Body of pancreas (tissue), 4 donors: ENCODE data around the gene TEX14. TPM values are rescaled to one million over a fixed set of nuclear protein-coding genes. Genes with fewer than 3 reads are reported as not detected.

Source experiments
- ATAC-seq: fragments of 150-250 bp; one replicate; pipeline ENCODE4 v1.9.1; 2016
- DNase-seq, 4 donors: peaks; one replicate each; pipeline ENCODE4 v3.0.0-alpha.2; 2019
- H3K27ac ChIP-seq, 4 donors: fragments of 200-600 bp; sonication (generic); 1 replicate in 3 of 4; 2 replicates in 1 of 4; pipeline versions ENCODE4 v1.5.1 to v1.6.1; 2016 to 2019; ENCODE audit warnings: mild to moderate bottlenecking in 1 of 4, mixed read lengths in 1 of 4, moderate library complexity in 1 of 4
- H3K27me3 ChIP-seq, 2 donors: fragments of 200-600 bp; sonication (generic); one replicate each; pipeline ENCODE4 v1.6.0; 2016; ENCODE audit warnings: mild to moderate bottlenecking in 1 of 2
- H3K36me3 ChIP-seq, 2 donors: fragments of 200-600 bp; sonication (generic); replicated peaks in 1 of 2; 2 replicates each; pipeline ENCODE4 v1.5.1; 2016; ENCODE audit warnings: low read depth in 2 of 2; ENCODE audit not compliant: insufficient read depth in 1 of 2
- H3K4me1 ChIP-seq: fragments of 200-600 bp; sonication (generic); one replicate; pipeline ENCODE4 v1.6.0; 2016
- H3K4me3 ChIP-seq, 2 donors: fragments of 200-600 bp; sonication (generic); 1 replicate in 1 of 2; 2 replicates in 1 of 2; pipeline ENCODE4 v1.5.1; 2016 to 2019
- H3K9me3 ChIP-seq, 3 donors: fragments of 200-600 bp; sonication (generic); 1 replicate in 2 of 3; 2 replicates in 1 of 3; pipeline ENCODE4 v1.5.1; 2016
- POLR2A ChIP-seq, 3 donors: fragments of 450-650 bp; IDR thresholded peaks; one replicate each; pipeline ENCODE4 v1.6.1; 2016; ENCODE audit warnings: antibody characterized with exemption in 3 of 3, mild to moderate bottlenecking in 2 of 3
- WGBS, 2 donors: methylation state at CpG; one replicate each; pipeline ENCODE4 v1.1.5; 2017; 5-methylcytosine and 5-hydroxymethylcytosine counted together
- intact Hi-C: fragments of 100-400 bp; cut with DNase I; formaldehyde crosslinking; loops from one replicate; pipeline ENCODE4 v1.15.1; 2023
- total RNA-seq, 2 donors: library from RNA; depleted of rRNA; stranded (reverse); fragments of >200 nt; gene quantifications; one replicate each; pipeline ENCODE4 v1.1.0, GENCODE V29; 2016
- TF ChIP-seq, protein P1 (sequence below), 7 experiments: fragments of 450-650 bp in 4 of 7; fragments of 200-600 bp in 3 of 7; sonication (generic) in 3 of 7; IDR thresholded peaks; one replicate each; pipeline ENCODE4 v1.5.1; 2016 to 2019; ENCODE audit warnings: antibody characterized with exemption in 7 of 7

Gene TEX14, protein sequence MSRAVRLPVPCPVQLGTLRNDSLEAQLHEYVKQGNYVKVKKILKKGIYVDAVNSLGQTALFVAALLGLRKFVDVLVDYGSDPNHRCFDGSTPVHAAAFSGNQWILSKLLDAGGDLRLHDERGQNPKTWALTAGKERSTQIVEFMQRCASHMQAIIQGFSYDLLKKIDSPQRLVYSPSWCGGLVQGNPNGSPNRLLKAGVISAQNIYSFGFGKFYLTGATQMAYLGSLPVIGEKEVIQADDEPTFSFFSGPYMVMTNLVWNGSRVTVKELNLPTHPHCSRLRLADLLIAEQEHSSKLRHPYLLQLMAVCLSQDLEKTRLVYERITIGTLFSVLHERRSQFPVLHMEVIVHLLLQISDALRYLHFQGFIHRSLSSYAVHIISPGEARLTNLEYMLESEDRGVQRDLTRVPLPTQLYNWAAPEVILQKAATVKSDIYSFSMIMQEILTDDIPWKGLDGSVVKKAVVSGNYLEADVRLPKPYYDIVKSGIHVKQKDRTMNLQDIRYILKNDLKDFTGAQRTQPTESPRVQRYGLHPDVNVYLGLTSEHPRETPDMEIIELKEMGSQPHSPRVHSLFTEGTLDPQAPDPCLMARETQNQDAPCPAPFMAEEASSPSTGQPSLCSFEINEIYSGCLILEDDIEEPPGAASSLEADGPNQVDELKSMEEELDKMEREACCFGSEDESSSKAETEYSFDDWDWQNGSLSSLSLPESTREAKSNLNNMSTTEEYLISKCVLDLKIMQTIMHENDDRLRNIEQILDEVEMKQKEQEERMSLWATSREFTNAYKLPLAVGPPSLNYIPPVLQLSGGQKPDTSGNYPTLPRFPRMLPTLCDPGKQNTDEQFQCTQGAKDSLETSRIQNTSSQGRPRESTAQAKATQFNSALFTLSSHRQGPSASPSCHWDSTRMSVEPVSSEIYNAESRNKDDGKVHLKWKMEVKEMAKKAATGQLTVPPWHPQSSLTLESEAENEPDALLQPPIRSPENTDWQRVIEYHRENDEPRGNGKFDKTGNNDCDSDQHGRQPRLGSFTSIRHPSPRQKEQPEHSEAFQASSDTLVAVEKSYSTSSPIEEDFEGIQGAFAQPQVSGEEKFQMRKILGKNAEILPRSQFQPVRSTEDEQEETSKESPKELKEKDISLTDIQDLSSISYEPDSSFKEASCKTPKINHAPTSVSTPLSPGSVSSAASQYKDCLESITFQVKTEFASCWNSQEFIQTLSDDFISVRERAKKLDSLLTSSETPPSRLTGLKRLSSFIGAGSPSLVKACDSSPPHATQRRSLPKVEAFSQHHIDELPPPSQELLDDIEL (N-terminal part only)
- total RNA-seq: under 1 TPM in 1 of 2 donors, not detected in 1; 0.26 TPM

DNA sequence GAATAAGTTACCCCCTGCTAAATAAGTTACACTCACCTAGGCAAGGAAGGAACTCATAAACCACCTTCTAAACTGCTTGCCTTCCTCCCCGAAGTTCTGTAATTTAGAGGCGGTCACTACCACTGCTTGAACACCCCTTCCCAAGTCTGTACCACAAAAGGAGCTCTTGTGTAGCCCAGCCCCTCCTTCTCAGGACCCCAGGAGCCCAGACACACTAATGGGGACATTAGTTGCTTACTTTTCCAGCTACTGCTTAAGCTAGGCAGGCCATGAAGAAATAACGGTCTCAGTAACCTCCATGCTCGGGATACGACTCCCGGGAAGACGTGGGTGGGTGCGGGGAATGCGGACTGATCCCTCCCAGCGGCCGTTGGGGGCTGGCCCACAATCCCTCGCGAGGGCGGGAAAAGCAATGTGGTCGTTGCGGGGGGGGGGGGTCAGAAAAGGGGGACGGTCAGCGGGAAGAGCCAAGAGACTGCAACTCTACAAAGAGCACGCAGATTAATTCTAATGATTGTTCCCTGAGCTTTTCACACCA, at the start of gene TEX14:
Gene TEX14, minus strand, starts transcription at position 345 of the 538 bp plus-strand sequence. CDS start 40,044 bp downstream, outside the sequence.
- WGBS, 2 donors: 85 to 91% methylated on average over 16 to 18 of the region's 19 CpGs
- intact Hi-C loops: no loop called here
- H3K27ac ChIP-seq: peak within 1 kb of the TSS; percentile 41 to 81 (median 60)
- no peaks in the 10 kb centered on the region for H3K9me3 ChIP-seq
- peaks cover 11% of the 10 kb centered on the region for H3K4me1 ChIP-seq
- ATAC-seq: no peak
- no peaks in the 10 kb centered on the region for H3K27me3 ChIP-seq
- DNase-seq: peak in 1 of 4 donors; percentile 16
- H3K36me3 ChIP-seq: no peaks in the 10 kb centered on the region
- peak within 1 kb of the TSS; percentile 2 to 44 for H3K4me3 ChIP-seq
- no peak for TF ChIP-seq POLR2A (IDR thresholded peaks at IDR 0.05)
- TF ChIP-seq, protein P1, sequence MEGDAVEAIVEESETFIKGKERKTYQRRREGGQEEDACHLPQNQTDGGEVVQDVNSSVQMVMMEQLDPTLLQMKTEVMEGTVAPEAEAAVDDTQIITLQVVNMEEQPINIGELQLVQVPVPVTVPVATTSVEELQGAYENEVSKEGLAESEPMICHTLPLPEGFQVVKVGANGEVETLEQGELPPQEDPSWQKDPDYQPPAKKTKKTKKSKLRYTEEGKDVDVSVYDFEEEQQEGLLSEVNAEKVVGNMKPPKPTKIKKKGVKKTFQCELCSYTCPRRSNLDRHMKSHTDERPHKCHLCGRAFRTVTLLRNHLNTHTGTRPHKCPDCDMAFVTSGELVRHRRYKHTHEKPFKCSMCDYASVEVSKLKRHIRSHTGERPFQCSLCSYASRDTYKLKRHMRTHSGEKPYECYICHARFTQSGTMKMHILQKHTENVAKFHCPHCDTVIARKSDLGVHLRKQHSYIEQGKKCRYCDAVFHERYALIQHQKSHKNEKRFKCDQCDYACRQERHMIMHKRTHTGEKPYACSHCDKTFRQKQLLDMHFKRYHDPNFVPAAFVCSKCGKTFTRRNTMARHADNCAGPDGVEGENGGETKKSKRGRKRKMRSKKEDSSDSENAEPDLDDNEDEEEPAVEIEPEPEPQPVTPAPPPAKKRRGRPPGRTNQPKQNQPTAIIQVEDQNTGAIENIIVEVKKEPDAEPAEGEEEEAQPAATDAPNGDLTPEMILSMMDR (IDR thresholded peaks at IDR 0.05): no peak

DNA sequence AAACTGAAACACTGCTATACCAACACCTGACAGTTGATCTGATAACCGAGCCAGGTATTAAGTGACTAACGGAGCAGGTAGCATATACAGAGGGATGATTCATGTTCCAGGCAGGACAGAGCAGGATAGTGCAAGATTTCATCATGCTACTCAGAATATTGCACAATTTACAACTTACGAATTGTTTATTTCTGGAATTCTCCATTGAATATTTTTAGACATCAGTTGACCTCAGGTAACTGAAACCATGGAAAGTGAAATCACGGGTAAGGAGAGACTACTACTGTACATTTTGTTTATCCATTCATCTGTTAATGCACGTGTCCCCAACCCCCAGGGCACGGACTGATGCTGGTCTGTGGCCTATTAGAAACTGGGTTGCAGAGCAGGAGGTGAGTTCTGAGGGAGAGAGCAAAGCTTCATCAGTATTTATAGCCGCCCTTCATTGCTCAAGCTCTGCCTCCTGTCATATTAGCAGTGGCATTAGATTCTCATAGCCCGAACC, 49.3 kb upstream of the TEX14 start:
- TF ChIP-seq POLR2A (IDR thresholded peaks at IDR 0.05): no peak
- TF ChIP-seq, protein P1 (IDR thresholded peaks at IDR 0.05): no peak
- ATAC-seq: no peak
- no peaks in the 10 kb centered on the region for H3K36me3 ChIP-seq
- intact Hi-C loops: no loop called here
- DNase-seq: no peak
- no peak overlapping the region for H3K27ac ChIP-seq
- no peaks in the 10 kb centered on the region for H3K4me1 ChIP-seq
- H3K4me3 ChIP-seq: no peak overlapping the region
- no peaks in the 10 kb centered on the region for H3K9me3 ChIP-seq
- WGBS, 2 donors: 77 to 80% methylated on average over 8 of the region's 8 CpGs
- H3K27me3 ChIP-seq: no peaks in the 10 kb centered on the region

- Histone ChIP-seq H3K27ac (no peak overlapping the region), H3K4me3 (no peak overlapping the region), H3K36me3 (no peaks in the 10 kb centered on the region), H3K9me3 (no peaks in the 10 kb centered on the region), H3K4me1 (no peaks in the 10 kb centered on the region), H3K27me3 (no peaks in the 10 kb centered on the region)
- ATAC-seq (no peak), DNase-seq (no peak)
- intact Hi-C loops: no loop called here
- WGBS, 2 donors: 74% methylated on average over 3 of the region's 3 CpGs
- TF ChIP-seq POLR2A (IDR thresholded peaks at IDR 0.05): no peak
- TF ChIP-seq, protein P1 (IDR thresholded peaks at IDR 0.05): no peak
Measured at GRCh38 chr17:58734811-58735210, 43.0 kb upstream of the TEX14 start.

GRCh38 chr17:58734040-58734439, 42.2 kb upstream of the TEX14 start:
- Histone ChIP-seq H3K4me1 (no peaks in the 10 kb centered on the region), H3K9me3 (no peaks in the 10 kb centered on the region), H3K27me3 (no peaks in the 10 kb centered on the region), H3K27ac (no peak overlapping the region), H3K36me3 (no peaks in the 10 kb centered on the region), H3K4me3 (no peak overlapping the region)
- TF ChIP-seq, protein P1 (IDR thresholded peaks at IDR 0.05): no peak
- no peak for TF ChIP-seq POLR2A (IDR thresholded peaks at IDR 0.05)
- intact Hi-C loops: no loop called here
- WGBS, 2 donors: 85 to 86% methylated on average over 3 of the region's 3 CpGs
- ATAC-seq (no peak), DNase-seq (no peak)
